Peyer's patch (tissue), 4 donors: ENCODE measurements around the gene EPHA5.

Experiments
- POLR2A ChIP-seq, 2 donors: fragments of 450-650 bp; IDR thresholded peaks; one replicate each; pipeline ENCODE4 v1.5.1; 2017; ENCODE audit warnings: antibody characterized with exemption in 2 of 2, mild to moderate bottlenecking in 2 of 2, moderate library complexity in 2 of 2
- TF ChIP-seq, protein P1 (sequence below), 6 experiments: fragments of 450-650 bp in 4 of 6; fragments of 200-600 bp in 2 of 6; sonication (generic) in 1 of 6; IDR thresholded peaks; one replicate each; pipeline ENCODE4 v1.5.1; 2017 to 2019; ENCODE audit warnings: antibody characterized with exemption in 6 of 6, mild to moderate bottlenecking in 3 of 6, moderate library complexity in 1 of 6

DNA sequence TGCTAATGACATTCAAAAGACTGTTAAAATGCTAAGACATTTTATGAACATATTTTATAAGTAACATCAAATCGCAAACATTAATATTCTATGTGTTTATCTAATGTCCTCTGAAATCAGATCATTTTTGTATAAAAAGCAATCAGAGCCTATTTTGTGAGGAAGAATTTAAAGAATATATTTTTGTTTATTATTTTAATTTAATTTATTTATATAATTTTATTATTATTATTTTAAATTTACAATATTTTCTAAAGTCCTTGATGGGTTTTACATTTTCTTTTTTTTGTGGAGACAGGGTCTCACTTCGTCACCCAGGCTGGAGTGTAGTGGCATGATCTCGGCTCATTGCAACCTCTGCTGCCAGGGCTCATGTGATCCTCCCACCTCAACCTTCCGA, 262.8 kb downstream of the EPHA5 start:
- TF ChIP-seq, protein P1, sequence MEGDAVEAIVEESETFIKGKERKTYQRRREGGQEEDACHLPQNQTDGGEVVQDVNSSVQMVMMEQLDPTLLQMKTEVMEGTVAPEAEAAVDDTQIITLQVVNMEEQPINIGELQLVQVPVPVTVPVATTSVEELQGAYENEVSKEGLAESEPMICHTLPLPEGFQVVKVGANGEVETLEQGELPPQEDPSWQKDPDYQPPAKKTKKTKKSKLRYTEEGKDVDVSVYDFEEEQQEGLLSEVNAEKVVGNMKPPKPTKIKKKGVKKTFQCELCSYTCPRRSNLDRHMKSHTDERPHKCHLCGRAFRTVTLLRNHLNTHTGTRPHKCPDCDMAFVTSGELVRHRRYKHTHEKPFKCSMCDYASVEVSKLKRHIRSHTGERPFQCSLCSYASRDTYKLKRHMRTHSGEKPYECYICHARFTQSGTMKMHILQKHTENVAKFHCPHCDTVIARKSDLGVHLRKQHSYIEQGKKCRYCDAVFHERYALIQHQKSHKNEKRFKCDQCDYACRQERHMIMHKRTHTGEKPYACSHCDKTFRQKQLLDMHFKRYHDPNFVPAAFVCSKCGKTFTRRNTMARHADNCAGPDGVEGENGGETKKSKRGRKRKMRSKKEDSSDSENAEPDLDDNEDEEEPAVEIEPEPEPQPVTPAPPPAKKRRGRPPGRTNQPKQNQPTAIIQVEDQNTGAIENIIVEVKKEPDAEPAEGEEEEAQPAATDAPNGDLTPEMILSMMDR (IDR thresholded peaks at IDR 0.05): no peak
- TF ChIP-seq POLR2A (IDR thresholded peaks at IDR 0.05): no peak
